HG02759 (cell line): ENCODE data around the gene EDAR.

Experiments
- ATAC-seq: cut with Tn5 transposase; IDR thresholded peaks from one replicate; pipeline ENCODE4 v1.9.1; 2021; ENCODE audit warnings: mild to moderate bottlenecking, moderate library complexity; ENCODE audit not compliant: unreplicated experiment

The EDAR gene

GRCh38 chr2:108988796-108989713 is at the start of gene EDAR:
Gene EDAR (minus strand): TSS chr2:108989220. CDS start chr2:108931014, 58,206 bp downstream.
- no peak for ATAC-seq

DNA sequence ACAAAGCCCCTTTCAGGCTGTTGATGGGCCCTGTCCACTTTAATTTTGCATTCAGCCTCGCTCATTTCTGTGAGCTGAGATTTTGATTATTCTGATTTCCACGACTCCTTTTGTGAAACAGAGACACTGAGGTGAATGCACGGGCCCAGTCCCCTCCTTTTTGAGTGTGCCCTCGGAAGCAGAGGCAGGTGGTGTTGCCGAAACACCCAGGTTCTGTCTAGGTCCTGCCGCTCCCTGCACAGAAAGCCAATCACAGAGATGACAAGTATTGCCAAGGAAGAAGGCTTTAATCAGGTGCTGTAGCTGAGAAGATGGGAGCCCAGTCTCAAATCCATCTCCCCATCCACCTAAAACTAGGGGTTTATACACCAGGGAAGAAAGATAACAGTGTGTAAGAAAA is 44.2 kb upstream of the EDAR start:
- ATAC-seq: no peak

DNA sequence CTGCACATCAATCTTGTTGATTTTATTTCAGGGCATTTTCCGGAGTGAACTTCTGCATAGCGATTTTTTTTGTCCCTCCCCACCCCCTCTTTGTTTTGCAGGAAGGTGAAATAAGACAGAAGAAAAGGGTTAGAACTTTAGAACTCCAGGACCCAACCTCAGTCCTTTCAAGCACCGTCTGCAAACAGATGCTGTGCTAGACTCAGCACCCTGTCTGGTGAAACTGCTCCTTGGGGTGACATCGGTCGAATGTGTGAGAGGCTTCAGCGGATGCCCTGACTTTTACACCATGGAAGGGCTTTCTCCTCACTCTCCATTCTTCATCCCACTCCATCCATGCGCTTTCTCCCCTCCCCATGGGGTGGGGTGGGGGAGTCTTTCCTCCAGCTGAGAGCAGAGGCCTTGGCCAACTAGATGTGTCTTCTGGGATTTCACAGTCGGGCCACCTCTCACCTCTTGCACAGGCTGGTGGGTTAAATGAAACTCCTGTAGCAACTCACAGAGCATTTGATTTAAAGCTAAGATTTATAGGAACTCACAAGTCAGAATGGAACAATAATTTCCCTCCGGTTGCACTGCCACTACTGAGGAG is 43.3 kb upstream of the EDAR start:
- no peak for ATAC-seq

GRCh38 chr2:109031476-109032228 is 42.6 kb upstream of the EDAR start:
- ATAC-seq: peak; percentile 57

DNA sequence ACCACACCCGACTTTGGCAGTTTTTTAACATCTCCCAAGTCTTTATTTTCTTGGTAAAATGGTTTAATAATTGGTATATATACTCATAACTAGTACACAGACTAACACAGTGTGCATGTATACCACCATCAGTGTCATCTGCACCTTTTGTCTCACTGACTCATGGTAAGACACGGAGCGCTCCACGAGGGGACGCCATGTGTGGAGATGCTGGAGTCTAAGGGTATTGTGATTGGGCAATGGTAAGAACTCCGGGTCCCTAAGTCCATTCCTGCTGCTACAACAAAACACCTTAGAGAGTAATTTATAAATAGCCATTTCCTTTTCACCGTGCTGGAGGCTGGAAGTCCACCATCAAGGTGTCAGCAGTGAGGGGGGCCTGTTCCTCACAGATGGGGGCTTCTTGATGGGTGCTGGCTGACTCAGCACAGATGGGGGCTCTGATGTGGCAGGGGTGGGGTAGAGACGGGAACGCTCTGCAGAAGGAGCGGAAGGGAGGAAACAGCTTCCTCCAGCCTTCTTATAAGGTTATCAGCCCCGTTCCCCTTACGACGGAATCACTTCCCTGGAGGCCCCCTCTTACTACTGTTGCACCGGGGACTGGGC is 42.0 kb upstream of the EDAR start:
- ATAC-seq: peak; percentile 30

DNA sequence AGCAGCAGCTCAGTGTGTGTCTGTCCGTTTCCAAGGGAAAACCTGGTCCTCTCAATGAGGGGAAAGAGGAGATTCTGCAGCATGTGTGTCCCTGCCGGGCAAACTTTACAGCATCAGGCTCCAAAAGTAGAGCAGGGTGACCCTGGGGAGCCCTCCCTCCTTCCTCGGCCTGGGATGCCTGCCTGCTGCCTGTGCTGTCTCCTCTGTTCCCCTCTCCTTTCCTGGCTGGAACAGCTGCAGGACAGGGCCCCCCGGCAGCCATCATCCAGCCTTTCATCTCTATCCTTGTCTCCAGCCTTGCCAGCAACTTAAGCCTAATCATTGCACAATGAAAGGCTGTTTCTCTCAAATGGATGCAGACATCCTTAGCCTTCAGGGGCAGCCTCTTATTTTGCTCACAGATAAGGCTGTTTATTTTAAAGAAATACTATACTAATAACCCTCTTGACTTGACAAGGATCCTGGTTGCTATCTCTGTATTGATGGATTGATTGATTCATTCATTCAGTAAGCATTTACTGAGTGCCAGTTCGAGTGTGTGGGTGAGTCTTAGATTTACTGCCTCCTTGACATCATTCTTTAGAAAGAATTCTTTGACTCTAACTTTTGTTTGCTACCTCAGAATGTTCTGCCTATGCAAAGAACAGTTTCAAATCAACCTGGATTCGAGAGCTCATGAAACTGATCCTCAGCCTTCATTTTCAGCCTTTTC is 40.6 kb upstream of the EDAR start:
- no peak for ATAC-seq

- no peak for ATAC-seq
These were observed 39.9 kb upstream of the EDAR start for GRCh38 chr2:109028738-109029489.

- no peak for ATAC-seq
These were observed 39.3 kb upstream of the EDAR start for GRCh38 chr2:109028277-109028676.

DNA sequence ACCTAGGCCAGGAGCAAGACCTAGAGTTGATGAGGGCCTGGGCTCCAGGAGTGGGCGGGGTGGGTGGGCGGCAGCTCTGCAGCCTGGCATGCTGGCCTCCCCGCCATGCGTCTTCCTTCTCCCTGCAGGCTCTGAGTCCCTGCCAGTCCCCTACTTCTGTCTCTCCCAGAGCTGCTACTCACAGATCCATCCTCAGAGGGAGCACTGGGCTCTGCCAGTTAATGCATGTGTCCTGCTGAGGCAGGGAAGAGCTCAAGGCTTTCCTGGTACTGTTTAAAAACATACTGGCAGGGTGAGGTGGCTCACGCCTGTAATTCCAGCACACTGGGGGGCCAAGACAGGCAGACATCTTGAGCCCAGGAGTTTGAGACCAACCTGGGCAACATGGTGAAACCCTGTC is 38.7 kb upstream of the EDAR start:
- no peak for ATAC-seq

GRCh38 chr2:109024477-109024876 is 35.5 kb upstream of the EDAR start:
- ATAC-seq: no peak

GRCh38 chr2:109021895-109022300 is 32.9 kb upstream of the EDAR start:
- no peak for ATAC-seq

DNA sequence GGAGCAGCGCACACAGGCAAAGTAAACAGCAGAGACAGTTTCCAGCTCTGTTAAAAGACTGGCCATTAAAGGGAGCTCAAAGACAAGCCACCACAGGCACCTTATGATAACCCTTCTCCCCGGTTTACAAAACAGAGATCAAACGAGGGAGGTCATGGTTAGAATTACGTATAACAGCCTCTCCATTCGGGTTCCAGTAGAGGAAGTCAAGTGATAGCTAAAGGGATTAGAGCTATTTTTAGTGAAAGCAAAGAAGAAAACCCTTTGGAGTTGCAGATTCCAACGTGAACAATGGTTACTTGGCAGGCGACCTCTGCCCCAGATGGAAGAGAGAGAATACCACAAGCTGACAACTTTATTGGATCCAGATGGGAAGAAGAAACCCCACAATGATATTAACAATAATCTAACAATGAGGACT is 31.2 kb upstream of the EDAR start:
- no peak for ATAC-seq

DNA sequence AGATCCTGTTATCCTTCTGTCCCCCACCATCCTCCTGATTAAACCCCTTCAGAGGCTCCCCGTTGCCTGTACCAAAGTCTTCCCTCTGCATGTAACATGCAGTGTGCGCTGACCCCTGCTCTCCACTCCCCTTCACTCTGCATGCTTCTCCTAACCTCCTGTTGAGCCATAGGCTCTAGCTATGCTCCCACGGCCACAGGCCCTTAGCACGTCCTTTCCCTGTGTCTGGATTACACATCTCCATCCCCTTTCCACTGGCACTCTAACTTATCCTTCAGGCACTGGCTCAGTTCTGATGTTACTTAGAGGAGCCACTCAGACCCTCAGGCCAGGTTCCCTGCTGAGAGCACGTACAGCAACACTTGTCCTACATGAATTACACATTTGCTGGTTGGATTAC is 29.4 kb upstream of the EDAR start:
- no peak for ATAC-seq

GRCh38 chr2:109017017-109017416 is 28.0 kb upstream of the EDAR start:
- no peak for ATAC-seq

DNA sequence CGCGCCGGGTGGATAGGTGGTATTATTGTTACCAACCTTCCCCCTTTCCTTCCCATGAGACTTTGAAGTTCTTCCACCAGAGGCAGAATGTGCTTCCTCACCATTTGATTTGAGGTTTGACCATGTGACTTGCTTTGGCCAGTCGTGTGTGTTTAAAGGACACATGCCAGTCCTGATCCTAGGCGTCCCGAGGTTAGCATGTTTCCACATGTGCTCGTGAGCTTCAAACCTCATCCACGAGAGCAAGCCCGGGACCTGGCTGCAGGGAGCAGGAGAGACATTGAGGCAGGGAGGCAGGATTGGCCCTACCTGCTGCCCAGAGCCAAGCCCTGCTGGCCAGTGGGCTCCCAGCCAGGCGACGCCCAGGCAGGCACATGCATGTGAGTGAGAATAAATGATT is 27.4 kb upstream of the EDAR start:
- no peak for ATAC-seq

GRCh38 chr2:109014476-109014875 is 25.5 kb upstream of the EDAR start:
- no peak for ATAC-seq

DNA sequence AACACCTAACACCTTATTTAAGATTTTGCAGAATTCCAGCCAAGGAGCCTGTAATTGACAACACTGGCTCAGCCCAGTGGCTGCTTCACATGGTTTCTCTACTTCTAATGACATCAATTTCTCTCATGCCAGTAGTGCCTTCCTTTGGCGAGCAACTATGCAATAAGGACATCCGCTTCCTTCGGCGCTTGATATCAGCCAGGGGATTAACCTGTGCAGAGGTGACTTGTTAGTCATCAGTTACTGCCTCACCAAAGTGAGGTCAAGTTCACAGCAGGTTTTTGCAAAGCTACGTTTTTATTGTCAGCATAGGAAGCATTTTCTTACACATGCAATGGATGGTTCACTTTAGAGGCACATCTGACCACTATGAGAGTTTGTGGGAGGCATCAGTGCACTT is 24.0 kb upstream of the EDAR start:
- ATAC-seq: no peak

- ATAC-seq: no peak
These were observed 21.0 kb upstream of the EDAR start for GRCh38 chr2:109009920-109010610.

- ATAC-seq: no peak
These were observed 18.0 kb upstream of the EDAR start for GRCh38 chr2:109006971-109007370.
